Ureter (tissue), 1 donor: ENCODE measurements around the gene PLPPR1. TPM values are rescaled to one million over a fixed set of nuclear protein-coding genes. Genes with fewer than 3 reads are reported as not detected.

Experiments
- DNase-seq: peaks from one replicate; pipeline ENCODE4 v3.0.0-alpha.2; 2020; ENCODE audit warnings: low spot score
- total RNA-seq: library from RNA; stranded (reverse); gene quantifications from one replicate; pipeline ENCODE4 v1.2.4, GENCODE V29; 2023
- donor health status: DM: yes; HTN: yes; CAD: no.

Gene PLPPR1
- total RNA-seq, 1 donor from 2014 or later: not detected

DNA sequence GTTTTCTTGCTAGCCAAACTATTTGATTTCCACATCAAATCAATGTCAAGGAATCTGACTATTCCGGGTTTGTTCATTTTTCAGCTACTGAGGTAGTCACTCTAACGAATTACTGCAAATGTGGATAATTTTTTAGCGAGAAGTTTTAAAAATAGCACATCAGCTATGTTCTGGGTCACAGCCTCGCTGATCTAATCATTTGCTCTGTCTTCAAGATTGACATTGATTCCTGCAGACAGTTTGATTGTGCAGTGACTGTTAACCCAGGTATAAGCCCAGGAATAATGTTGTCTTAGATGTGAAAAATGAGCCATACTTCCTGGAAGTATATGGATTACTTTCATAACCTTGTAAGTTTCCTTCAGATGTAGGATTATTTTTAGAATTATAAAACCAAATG is 181.1 kb downstream of the PLPPR1 start:
- no peak for DNase-seq

- DNase-seq: no peak
These were observed 184.1 kb downstream of the PLPPR1 start for GRCh38 chr9:101212661-101213060.

- no peak for DNase-seq
These were observed 190.5 kb downstream of the PLPPR1 start for GRCh38 chr9:101219030-101219429.

GRCh38 chr9:101220341-101220740 is 191.8 kb downstream of the PLPPR1 start:
- no peak for DNase-seq

- DNase-seq: no peak
These were observed 196.7 kb downstream of the PLPPR1 start for GRCh38 chr9:101225271-101225670.

- no peak for DNase-seq
These were observed 197.6 kb downstream of the PLPPR1 start for GRCh38 chr9:101226161-101226560.

GRCh38 chr9:101226803-101227202 is 198.3 kb downstream of the PLPPR1 start:
- DNase-seq: no peak

DNA sequence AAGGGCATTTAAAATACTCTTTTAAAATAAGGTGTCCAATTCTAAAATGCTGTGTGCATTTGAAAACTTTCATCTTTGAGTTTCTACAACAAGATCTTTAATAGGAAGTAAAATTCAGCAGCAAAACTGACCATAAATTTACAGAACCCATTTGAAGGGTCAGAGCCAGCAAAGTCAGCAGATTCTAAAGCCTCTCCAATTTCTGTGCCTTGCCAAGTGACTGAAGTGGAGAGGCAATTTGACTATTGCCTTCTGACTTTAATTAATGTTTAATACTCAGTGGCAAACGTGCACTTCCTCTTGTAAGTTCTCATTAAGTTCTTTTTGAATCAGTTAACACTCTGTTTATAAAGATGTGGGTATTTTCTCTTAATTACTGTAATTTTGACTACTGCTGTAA is 201.1 kb downstream of the PLPPR1 start:
- no peak for DNase-seq

- no peak for DNase-seq
These were observed 204.0 kb downstream of the PLPPR1 start for GRCh38 chr9:101232405-101232977.

DNA sequence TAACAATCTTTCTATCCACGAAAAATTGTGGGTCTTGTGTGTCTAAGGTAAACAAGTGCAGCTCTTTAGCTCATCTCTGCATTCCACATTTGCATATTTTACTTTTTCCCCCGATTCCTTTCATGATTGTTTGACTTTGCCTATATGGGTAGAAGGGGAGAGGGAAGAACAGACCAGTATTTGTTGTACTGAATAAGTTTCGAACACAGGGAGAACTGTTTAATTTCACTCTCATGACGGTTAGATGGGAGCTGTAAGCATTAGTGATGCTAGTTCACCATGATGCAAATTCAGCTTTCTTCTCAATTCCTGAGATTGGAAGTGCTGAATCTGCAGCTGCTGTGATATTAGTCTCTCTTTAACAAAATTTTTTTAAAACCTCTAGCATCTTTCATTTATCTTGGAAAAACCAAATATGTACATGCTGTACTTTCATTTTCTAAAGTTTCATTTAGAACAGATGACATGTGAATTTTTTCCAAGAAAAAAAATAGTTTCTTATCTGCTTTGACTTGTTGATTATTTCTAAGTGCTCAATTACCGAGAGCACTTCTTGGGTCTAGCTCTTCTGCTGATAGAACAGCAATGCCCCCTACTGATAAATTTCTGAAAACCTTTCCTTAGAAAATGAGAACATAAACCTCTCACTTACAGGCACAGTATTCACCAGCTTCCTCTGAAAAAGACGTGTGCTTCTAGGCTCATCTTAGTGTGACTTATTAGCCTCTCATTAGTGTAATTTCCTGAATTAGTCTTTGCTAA is 206.8 kb downstream of the PLPPR1 start:
- DNase-seq: no peak

GRCh38 chr9:101242651-101243050 is 214.1 kb downstream of the PLPPR1 start:
- DNase-seq: no peak

DNA sequence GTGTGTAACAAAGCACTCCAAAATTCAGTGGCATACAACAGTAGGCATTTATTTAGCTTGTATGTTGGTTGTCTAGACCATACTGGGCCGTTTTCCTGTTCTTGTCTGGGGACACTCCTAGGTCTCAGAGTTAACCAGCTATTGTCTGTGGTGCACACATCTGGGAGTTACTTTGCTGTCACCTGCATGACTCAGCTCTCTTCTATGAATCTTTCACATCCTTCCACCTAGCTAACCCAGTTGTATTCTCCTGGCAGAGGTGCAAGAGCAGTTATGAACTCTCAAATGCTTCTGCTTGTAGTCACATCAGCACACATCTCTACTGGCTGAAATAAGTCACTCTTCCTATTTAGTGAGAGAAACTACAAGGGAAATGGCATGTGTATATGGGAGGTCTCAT is 218.2 kb downstream of the PLPPR1 start:
- DNase-seq: no peak

DNA sequence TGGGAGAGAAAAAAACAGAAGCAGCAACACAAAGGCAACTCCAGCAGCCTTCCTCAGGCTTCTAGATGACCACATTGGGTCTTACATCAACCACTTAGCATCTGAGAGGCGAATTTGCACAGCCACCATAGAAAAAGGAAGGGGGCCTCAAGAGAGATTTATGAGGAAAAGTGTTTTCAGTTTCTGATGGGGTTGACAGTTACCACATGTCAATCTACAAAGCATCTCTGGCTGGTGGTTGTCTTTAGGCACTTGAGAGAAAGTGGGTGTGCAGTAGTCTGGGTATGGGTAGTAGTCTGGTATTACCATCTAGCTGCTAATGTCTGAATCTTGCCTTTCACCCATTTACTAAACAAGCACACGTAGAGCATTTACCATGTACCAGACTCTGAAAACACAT is 218.8 kb downstream of the PLPPR1 start:
- DNase-seq: no peak

GRCh38 chr9:101254733-101255433 is 226.4 kb downstream of the PLPPR1 start:
- no peak for DNase-seq

DNA sequence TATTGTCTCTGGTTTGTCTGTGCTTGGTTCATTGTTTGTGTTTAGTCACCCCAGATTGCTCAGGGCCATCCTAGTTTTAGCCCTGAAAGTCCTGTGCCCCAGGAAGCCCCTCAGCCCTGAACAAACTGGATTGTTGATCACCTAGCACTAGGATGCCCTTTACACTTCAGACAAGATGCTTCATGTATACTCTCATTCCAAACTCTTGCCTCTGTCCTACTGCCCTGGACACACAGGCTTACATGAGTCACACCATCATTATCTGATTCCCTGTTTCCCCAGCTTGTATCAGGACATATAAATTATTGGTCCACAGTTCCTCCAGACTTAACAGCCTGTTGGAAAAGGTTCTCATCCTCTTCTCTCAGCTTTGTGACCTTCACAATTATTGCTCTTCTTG is 236.2 kb downstream of the PLPPR1 start:
- DNase-seq: no peak

DNA sequence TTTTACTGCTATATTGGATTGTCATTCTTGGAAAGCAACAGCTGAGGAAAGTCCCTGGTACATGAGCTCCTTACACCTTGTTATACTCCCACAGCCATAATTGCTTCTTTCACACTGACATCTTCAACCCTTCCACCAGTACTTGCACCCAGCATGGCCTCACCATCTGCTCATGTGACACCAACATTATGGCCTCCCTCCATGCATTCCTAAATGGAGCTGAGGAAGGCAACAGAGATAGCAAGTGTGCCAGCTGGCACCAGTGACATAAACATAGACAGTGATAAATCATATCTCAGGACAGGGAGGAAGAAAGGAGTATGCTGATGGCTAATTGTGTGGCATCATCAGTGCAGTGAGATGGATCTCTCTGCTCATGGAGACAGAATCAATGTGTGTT is 236.7 kb downstream of the PLPPR1 start:
- no peak for DNase-seq

- no peak for DNase-seq
These were observed 239.9 kb downstream of the PLPPR1 start for GRCh38 chr9:101268426-101268825.

DNA sequence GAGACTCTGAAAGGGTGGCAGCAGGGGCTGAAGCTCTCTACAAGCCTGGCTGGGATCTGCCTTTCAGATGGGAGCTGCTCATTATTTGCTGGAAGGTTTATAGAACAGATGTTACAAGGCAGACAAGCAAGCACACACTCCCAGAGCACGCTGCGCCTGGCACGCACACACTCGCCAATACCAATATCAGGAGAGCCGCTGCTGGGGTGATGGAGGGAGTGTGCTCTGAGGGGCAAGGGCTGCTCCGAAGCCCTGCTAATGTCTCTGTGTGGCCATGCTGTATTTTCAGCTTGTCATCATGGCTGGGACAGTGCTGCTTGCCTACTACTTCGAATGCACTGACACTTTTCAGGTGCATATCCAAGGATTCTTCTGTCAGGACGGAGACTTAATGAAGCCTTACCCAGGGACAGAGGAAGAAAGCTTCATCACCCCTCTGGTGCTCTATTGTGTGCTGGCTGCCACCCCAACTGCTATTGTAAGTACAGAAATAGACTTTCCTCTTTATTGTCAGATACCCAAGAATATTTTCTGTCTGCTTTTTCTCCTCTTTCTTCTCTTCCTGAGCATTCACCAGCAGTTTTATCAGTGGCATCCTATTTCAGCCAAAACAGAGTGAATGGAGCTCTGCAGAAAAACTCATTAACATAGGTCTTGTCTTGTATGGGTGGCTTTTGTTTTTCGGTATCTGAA is 241.2 kb downstream of the PLPPR1 start:
- no peak for DNase-seq

- DNase-seq: no peak
These were observed 241.8 kb downstream of the PLPPR1 start for GRCh38 chr9:101270302-101270701.

DNA sequence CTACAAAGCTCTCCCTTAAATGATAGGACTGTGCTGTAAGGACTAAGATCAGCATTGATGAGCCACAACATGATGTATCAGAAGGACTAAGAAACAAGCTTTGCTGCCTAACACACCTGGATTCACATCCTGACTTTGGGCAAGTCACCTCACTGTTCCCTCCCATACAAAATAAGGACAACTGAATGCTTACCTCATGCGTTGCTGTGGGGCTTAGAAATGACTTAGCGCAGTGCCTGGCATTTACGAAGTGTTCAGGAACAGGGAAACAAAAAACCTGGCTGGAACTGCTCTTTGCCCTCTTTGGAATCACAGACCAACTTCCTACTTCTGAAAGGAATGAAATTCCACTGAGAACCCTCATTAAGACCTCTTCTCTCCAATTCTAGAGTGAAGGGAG is 242.6 kb downstream of the PLPPR1 start:
- no peak for DNase-seq

DNA sequence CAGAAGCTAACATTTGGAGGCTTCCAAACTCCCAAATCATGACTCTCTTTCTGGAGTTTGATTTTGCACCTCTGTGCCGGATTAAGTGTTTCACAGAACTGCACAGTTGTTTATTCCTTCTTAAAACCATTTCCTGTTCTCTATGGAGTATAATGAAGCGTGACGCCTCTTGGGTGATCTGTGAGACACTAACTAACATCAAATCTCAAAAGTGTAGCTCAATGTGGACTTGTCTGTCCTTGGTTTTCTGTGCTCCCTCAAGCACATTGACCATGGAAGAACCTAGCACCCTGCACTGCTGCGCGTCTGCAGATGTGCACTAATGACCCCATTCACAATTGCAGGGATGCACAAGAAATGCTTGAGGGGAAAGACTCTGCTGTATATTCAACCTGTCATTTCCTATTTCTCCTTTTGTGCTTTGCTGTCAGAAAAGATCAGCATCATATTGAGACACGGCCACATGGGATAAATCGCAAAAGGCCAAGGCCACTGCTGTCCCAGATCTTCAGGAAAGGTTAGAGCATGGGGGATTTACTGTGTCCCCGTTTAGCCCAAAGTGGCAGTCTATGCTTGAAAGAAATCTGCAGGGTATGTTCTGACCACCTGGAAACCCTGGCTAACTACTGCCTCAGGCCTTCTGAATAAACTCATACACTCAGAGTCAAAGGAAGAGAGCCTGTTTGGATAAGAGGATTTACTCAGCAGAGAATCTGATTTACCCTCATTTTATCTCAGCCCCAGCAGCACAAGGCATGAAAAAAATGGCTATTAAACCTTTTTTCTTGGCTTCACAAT is 246.6 kb downstream of the PLPPR1 start:
- DNase-seq: no peak
